K562 (cell line): Measurements from ENCODE around the gene ARHGAP28. TPM values are rescaled to one million over a fixed set of nuclear protein-coding genes. Genes with fewer than 3 reads are reported as not detected.

ENCODE experiments used
- ARNT ChIP-seq, 2 experiments: fragments of 450-650 bp; IDR thresholded peaks; 2 replicates each; pipeline ENCODE4 v1.6.1; 2016; ENCODE audit warnings: mild to moderate bottlenecking in 1 of 2
- E2F8 ChIP-seq: fragments of 450-650 bp; IDR thresholded peaks from 2 replicates; pipeline ENCODE4 v1.7.1; 2018; ENCODE audit warnings: mild to moderate bottlenecking, low read depth; ENCODE audit not compliant: partially characterized antibody
- ETV1 ChIP-seq: fragments of 450-650 bp; conservative IDR thresholded peaks from 2 replicates; pipeline ENCODE4 v1.6.1; 2016; ENCODE audit warnings: missing genetic modification characterization, control low read depth, low read depth, missing compliant biosample characterization
- POLR2AphosphoS5 ChIP-seq: IDR thresholded peaks from 2 replicates; pipeline ENCODE4 v1.6.1; 2011; ENCODE audit warnings: mild to moderate bottlenecking, low read depth, low read length, moderate library complexity; ENCODE audit not compliant: control insufficient read depth, insufficient read depth
- RNF2 ChIP-seq: sonication (generic); IDR thresholded peaks from 2 replicates; pipeline ENCODE4 v1.6.1; 2016
- SIN3A ChIP-seq, 2 experiments: fragments of 150-350 bp in 1 of 2; IDR thresholded peaks; 2 replicates each; pipeline ENCODE4 v1.6.1; 2011 to 2016; ENCODE audit warnings: borderline replicate concordance in 2 of 2, low read depth in 2 of 2, low read length in 2 of 2, mild to moderate bottlenecking in 2 of 2, moderate library complexity in 2 of 2; ENCODE audit not compliant: control insufficient read depth in 1 of 2
- TBL1XR1 ChIP-seq, 2 experiments: IDR thresholded peaks; 2 replicates each; pipeline ENCODE4 v1.6.1; 2012; ENCODE audit warnings: improper control_type of control experiment in 2 of 2, low read length in 2 of 2, mild to moderate bottlenecking in 1 of 2
- TCF3 ChIP-seq: sonication (generic); formaldehyde crosslinking; IDR thresholded peaks from 2 replicates; pipeline ENCODE4 v1.4.0; 2020; ENCODE audit warnings: mild to moderate bottlenecking, missing genetic modification reagents
- XRCC3 ChIP-seq: fragments of 450-650 bp; IDR thresholded peaks from 2 replicates; pipeline ENCODE4 v1.6.1; 2017; ENCODE audit warnings: mild to moderate bottlenecking, moderate library complexity
- ZBTB40 ChIP-seq, 2 experiments: fragments of 450-650 bp in 1 of 2; sonication (generic) in 1 of 2; formaldehyde crosslinking in 1 of 2; IDR thresholded peaks; 2 replicates each; pipeline versions ENCODE4 v1.7.1 to v1.9.0; 2016 to 2022; ENCODE audit warnings: inconsistent platforms in 1 of 2, mild to moderate bottlenecking in 1 of 2, missing genetic modification reagents in 1 of 2
- ZNF174 ChIP-seq: fragments of 250-450 bp; sonication (Bioruptor Pico); IDR thresholded peaks from 2 replicates; pipeline ENCODE4 v1.4.0; 2020; ENCODE audit warnings: mild to moderate bottlenecking
- ZNF175 ChIP-seq: fragments of 200-800 bp; sonication (Bioruptor generic); IDR thresholded peaks from 2 replicates; pipeline ENCODE4 v1.6.1; 2016; ENCODE audit warnings: low read depth, mild to moderate bottlenecking, missing genetic modification characterization, missing compliant biosample characterization
- ZNF282 ChIP-seq: sonication (generic); formaldehyde crosslinking; IDR thresholded peaks from 2 replicates; pipeline ENCODE4 v1.8.1; 2023; ENCODE audit warnings: missing genetic modification reagents
- ZNF589 ChIP-seq: fragments of 200-800 bp; sonication (Bioruptor generic); IDR thresholded peaks from 2 replicates; pipeline ENCODE4 v1.6.1; 2016; ENCODE audit warnings: low read depth, missing genetic modification characterization, missing compliant biosample characterization
- ZNF76 ChIP-seq: fragments of 250-450 bp; sonication (Bioruptor Pico); IDR thresholded peaks from 2 replicates; pipeline ENCODE4 v1.4.0; 2020; ENCODE audit warnings: mild to moderate bottlenecking, moderate library complexity, borderline replicate concordance
- ZNF785 ChIP-seq: fragments of 250-450 bp; sonication (Bioruptor Pico); IDR thresholded peaks from 2 replicates; pipeline ENCODE4 v1.4.0; 2020; ENCODE audit warnings: mild to moderate bottlenecking
- polyA plus RNA-seq, 8 experiments: library from polyadenylated mRNA; depleted of rRNA in 4 of 8; stranded (reverse) in 5 of 8; unstranded in 3 of 8; fragments of >200 nt; fragmentation: Nextera tagmentation in 2 of 8; fragmentation: Illumina TruSeq in 1 of 8; extraction: Ambion mirVana in 2 of 8; extraction: Trizol in 1 of 8; gene quantifications; 2 replicates each; pipeline versions ENCODE4 v1.2.1 to v1.2.3, GENCODE V29; 2011 to 2014; ENCODE audit warnings: inconsistent platforms in 1 of 8, missing spikeins in 1 of 8
- total RNA-seq, 7 experiments: library from RNA; depleted of rRNA in 6 of 7; stranded (reverse); fragments of >200 nt in 6 of 7; fragmentation: Illumina TruSeq in 2 of 7; extraction: Trizol in 2 of 7; gene quantifications; 2 replicates each; pipeline versions ENCODE4 v1.2.1 to v1.2.3, GENCODE V29; 2011 to 2021; ENCODE audit warnings: low replicate concordance in 1 of 7

ARHGAP28 gene
- total and polyA plus RNA-seq, 9 of the 15 experiments (the other 6 are each of a cell fraction or from before 2014, with no cell fraction given), result 0.93 to 5.9 (median 5.0) TPM

- TF ChIP-seq TCF3 (CRISPR knock-in tag) (no peak), ETV1 (peak; percentile 66), ARNT (IDR thresholded peaks at IDR 0.05) (no peak), TBL1XR1 (IDR thresholded peaks at IDR 0.05; ENCODE audit: low read length in 2 of 2) (no peak), ZNF174 (CRISPR knock-in tag) (no peak), POLR2AphosphoS5 (no peak), E2F8 (no peak), SIN3A (IDR thresholded peaks at IDR 0.05; ENCODE audit: borderline replicate concordance in 2 of 2, control insufficient read depth in 1 of 2, low read depth in 2 of 2, low read length in 2 of 2) (no peak), ZNF589 (CRISPR knock-in tag) (peak; percentile 85), RNF2 (no peak), ZNF175 (peak; percentile 83), XRCC3 (no peak), ZNF282 (CRISPR knock-in tag) (no peak), ZNF785 (CRISPR knock-in tag) (no peak), ZNF76 (CRISPR knock-in tag) (0 out of 2 replicates have a peak, but pooled peaks have one; percentile 38), ZBTB40 (IDR thresholded peaks at IDR 0.05) (0 out of 2 replicates have a peak, but pooled peaks have one; percentile 20), ZBTB40 (CRISPR knock-in tag; IDR thresholded peaks at IDR 0.05) (no peak)
Measured at GRCh38 chr18:6927153-6927552, 197.6 kb downstream of the ARHGAP28 start (continued).
